ENCODE results near the gene LRRC17. TPM values are rescaled to one million over a fixed set of nuclear protein-coding genes. Genes with fewer than 3 reads are reported as not detected.
"Not testable (repeated sequence)": the region's sequence is repeated elsewhere in the genome, so short reads cannot be mapped to it uniquely, and the experiment has no call there.

The LRRC17 gene
- total and polyA plus RNA-seq, 5 experiments from 2014 or later: 0.60 TPM; not detected in 4

GRCh38 chr7:102889851-102890250, 22.9 kb upstream of the LRRC17 start:
- POLR2A ChIA-PET: no interaction called here
- Mint-ChIP-seq H3K4me1 (no peaks in the 10 kb centered on the region), H3K27me3 (peaks cover 0 to 3% (median 0%) of the 10 kb centered on the region in 5 donors), H3K9me3 (peaks cover 0 to 3% (median 0%) of the 10 kb centered on the region in 9 donors), H3K4me3 (no peak overlapping the region), H3K27ac (no peak overlapping the region), H3K36me3 (peaks cover 0 to 5% (median 0%) of the 10 kb centered on the region in 3 donors)
- DNase-seq: no peak
- no peak for ATAC-seq

DNA sequence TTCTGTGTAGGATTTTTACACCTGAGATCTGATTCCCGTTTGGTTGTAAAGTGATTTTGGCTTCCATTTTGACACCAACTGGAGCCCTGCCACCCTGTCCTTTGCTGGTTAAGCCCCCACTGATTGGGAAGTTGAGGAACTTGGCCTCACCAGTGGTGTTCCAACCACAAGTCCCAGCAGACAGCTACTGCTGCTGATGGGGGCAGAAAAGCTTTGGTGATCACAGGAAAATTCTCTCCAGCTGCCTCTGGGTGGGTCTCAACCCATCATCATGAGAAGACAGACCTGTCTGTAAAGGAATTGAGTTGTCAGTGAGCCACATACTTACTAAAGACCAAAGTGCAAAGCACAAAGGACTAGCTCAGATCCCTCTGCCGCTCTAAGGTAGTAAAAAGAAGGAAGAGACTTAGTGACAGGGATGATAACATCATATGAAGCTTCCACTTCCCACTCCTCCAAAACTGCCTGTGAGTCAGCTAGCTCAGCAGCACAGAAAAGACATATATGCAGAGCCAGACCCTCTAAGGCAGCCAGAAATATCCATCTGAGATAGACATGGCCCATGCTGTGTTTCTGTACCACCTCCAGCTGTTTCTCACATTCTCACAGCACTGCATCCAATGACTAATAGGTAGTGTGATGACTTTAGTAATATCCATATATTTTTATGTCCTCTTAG, 22.4 kb upstream of the LRRC17 start:
- no peak for ATAC-seq
- no peak for DNase-seq
- Mint-ChIP-seq H3K9me3 (peaks cover 0 to 4% (median 0%) of the 10 kb centered on the region in 9 donors), H3K4me3 (no peak overlapping the region), H3K4me1 (no peaks in the 10 kb centered on the region), H3K27me3 (peaks cover 0 to 3% (median 0%) of the 10 kb centered on the region in 5 donors), H3K27ac (no peak overlapping the region), H3K36me3 (peaks cover 0 to 5% (median 0%) of the 10 kb centered on the region in 3 donors)
- POLR2A ChIA-PET: no interaction called here

DNA sequence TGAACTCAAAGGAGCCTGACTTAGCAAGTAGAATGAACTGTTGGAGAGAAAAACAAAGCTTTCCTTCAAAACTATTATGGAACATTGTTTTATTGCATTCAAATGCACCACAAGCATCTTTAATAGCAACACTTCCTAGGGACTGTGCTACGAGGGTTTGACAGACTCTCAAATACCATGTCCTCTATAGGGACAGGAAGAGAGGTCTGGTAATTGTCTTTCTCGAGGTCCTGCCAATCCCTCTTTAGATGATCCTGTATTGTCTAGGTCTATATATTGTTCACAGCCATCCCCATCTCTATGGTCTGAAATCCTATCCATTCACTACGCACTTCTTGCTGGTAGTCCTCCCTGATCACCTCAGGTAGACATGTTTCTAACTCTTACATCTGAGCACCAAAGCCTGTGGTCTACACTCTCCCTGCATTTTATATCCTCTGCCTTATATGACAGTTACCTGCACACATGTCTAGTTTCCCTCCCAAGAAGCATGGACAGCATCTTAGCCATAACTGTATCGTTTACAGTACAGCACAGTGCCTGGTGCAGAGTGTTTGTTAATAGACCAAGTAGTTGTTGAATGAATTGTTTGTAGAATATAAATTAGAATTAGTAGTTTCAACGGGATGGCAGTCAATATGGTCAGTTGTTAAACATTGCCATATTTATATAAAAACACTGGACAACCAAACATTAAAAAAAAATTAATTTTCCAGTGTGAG, 21.7 kb upstream of the LRRC17 start:
- H3K9me3 Mint-ChIP-seq: peaks cover 0 to 4% (median 0%) of the 10 kb centered on the region in 9 donors

DNA sequence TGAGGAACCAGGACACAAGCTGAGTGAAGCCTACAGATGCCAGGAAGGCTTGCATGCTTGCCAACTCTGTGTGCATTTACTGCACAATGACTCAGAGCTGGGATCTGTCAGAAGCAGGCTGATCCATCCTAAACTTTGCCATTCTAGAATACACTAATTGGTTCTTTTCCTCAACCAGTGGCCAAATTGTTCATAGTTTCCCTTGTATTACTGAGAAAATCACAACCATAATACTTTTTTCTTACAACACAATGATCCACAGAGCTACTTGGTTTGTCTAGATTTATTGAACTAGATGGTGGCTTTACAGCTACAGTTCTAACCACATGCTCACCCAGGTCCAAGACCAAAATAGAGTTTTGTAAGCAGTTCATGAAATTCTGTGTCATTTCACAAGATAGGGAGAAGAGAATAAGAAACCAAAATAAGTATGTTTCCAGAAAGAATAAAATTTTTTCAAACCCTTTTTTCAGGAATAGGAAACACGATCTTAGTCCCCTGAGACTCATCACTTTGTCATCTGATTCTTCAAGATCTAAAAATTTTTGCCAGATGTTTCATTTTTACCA, 21.0 kb upstream of the LRRC17 start:
- ATAC-seq (no peak), DNase-seq (no peak)
- peaks cover 0 to 5% (median 0%) of the 10 kb centered on the region in 3 donors for H3K36me3 Mint-ChIP-seq
- H3K27me3 Mint-ChIP-seq: peaks cover 0 to 3% (median 0%) of the 10 kb centered on the region in 5 donors
- POLR2A ChIA-PET: no interaction called here
- H3K4me1 Mint-ChIP-seq: no peaks in the 10 kb centered on the region
- H3K4me3 Mint-ChIP-seq: no peak overlapping the region
- H3K9me3 Mint-ChIP-seq: peaks cover 0 to 4% (median 0%) of the 10 kb centered on the region in 9 donors
- H3K27ac Mint-ChIP-seq: no peak overlapping the region

More for the DNA sequence above, 21.7 kb upstream of the LRRC17 start:
- POLR2A ChIA-PET: no interaction called here
- DNase-seq (no peak), ATAC-seq (no peak)
- Mint-ChIP-seq H3K27ac (no peak overlapping the region), H3K4me3 (no peak overlapping the region), H3K4me1 (no peaks in the 10 kb centered on the region), H3K27me3 (peaks cover 0 to 3% (median 0%) of the 10 kb centered on the region in 5 donors), H3K36me3 (peaks cover 0 to 5% (median 0%) of the 10 kb centered on the region in 3 donors)

GRCh38 chr7:102892631-102893278, 20.0 kb upstream of the LRRC17 start:
- Mint-ChIP-seq H3K27ac (no peak overlapping the region), H3K27me3 (peaks cover 0 to 3% (median 0%) of the 10 kb centered on the region in 5 donors), H3K9me3 (peaks cover 0 to 4% (median 0%) of the 10 kb centered on the region in 9 donors), H3K4me3 (no peak overlapping the region), H3K36me3 (peaks cover 0 to 5% (median 0%) of the 10 kb centered on the region in 3 donors), H3K4me1 (no peaks in the 10 kb centered on the region)
- ATAC-seq: no peak
- POLR2A ChIA-PET: no interaction called here
- DNase-seq: no peak

DNA sequence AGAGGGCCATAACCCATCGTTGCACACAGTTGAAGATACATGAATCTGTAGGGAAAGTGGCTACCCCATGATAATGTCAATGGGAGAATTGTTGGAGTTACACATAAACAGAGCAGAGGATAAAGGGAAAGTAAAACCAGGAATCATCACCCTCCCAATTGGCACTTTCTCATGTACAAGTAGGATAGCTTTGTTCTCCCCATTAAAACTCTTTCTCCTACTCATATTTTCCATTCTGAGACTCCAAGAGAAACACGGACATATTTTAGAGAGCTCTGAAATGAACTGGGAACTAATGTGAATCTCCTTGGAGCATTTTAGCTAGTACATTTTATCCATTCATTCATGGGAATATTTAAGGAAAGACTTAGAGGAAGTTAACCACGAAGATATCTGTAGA, 17.2 kb upstream of the LRRC17 start:
- DNase-seq (no peak), ATAC-seq (no peak)
- Mint-ChIP-seq H3K4me3 (no peak overlapping the region), H3K27ac (no peak overlapping the region), H3K4me1 (no peaks in the 10 kb centered on the region), H3K9me3 (peaks cover 0 to 2% (median 0%) of the 10 kb centered on the region in 9 donors), H3K27me3 (no peaks in the 10 kb centered on the region), H3K36me3 (peaks cover 0 to 3% (median 0%) of the 10 kb centered on the region in 3 donors)
- POLR2A ChIA-PET: no interaction called here

DNA sequence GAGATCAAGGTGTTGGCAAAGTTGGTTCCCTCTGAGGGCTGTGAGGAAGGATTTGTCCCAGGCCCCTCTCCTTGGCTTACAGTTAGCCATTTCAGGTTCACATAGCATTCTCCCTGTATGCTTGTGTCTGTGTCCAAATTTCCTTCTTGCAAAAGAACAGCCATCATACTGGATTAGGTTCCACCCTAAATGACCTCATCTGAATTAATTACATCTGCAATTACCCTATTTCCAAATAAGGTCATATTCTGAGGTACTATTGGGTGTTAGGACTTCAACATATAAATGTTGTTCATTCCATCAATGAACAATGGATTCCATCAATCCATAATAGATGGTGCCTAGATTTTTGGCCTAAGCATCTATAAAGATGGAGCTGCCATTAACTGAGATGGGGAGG, 16.2 kb upstream of the LRRC17 start:
- Mint-ChIP-seq H3K9me3 (peaks cover 0 to 2% (median 0%) of the 10 kb centered on the region in 9 donors), H3K27ac (peak overlapping the region in 1 of 10 donors; percentile 13), H3K36me3 (peaks cover 0 to 3% (median 0%) of the 10 kb centered on the region in 3 donors), H3K27me3 (no peaks in the 10 kb centered on the region), H3K4me1 (no peaks in the 10 kb centered on the region), H3K4me3 (no peak overlapping the region)
- no peak for DNase-seq
- POLR2A ChIA-PET: no interaction called here
- ATAC-seq: no peak

- Mint-ChIP-seq H3K27me3 (no peaks in the 10 kb centered on the region), H3K36me3 (peaks cover 0 to 3% (median 0%) of the 10 kb centered on the region in 3 donors), H3K4me1 (no peaks in the 10 kb centered on the region), H3K9me3 (peaks cover 0 to 2% (median 0%) of the 10 kb centered on the region in 9 donors), H3K4me3 (no peak overlapping the region), H3K27ac (no peak overlapping the region)
- DNase-seq: no peak
- no peak for ATAC-seq
- POLR2A ChIA-PET: no interaction called here
Measured at GRCh38 chr7:102897211-102897631, 15.6 kb upstream of the LRRC17 start.

DNA sequence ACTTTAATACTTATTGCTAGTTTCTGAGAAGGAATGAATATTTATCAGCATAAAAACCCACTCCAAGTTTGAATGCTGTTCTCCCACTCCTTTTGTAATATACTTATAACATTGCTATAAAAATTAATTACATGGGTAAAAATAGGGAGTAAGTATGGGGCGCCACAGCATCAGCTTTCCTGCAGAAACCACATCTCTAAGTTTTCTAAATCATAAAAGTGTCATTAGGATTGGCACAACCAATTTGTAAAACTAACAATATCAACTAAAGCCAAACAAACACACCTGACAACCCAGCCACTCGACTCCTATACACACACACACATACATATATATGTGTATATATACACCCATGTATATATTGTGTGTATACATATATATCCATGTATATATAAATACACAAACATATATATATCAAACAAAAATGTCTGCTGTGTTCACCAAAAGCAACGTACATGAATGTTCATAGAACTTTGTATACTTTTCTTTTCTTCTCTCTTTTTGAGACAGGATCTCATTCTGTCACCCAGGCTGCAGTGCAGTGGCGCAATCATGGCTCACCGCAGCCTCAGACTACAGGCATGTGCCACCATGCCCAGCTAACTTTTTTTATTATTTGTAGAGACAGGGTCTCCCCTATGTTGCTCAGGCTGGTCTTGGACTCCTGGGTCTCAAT, 14.8 kb upstream of the LRRC17 start:
- POLR2A ChIA-PET: no interaction called here
- no peak overlapping the region for H3K27ac Mint-ChIP-seq
- DNase-seq (no peak), ATAC-seq (no peak)
- no peak overlapping the region for H3K4me3 Mint-ChIP-seq
- H3K36me3 Mint-ChIP-seq: peaks cover 0 to 2% (median 0%) of the 10 kb centered on the region in 3 donors
- H3K27me3 Mint-ChIP-seq: no peaks in the 10 kb centered on the region
- no peaks in the 10 kb centered on the region for H3K4me1 Mint-ChIP-seq
- H3K9me3 Mint-ChIP-seq: peaks cover 0 to 3% (median 0%) of the 10 kb centered on the region in 9 donors

DNA sequence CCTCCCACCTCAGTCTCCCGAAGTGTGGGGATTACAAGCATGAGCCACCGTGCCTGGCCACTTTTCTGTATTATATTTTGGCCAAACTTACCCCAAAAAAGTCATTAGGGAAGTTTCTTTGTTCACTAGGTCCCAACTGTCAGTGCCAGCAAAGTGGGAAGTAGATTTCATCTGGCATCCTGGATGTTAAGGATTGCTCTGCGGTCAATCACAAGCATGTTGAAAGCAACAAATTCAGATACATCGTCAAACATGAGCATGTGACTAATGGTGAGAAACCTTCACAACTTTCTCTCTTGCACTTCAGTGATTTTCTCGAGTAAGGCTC, 14.3 kb upstream of the LRRC17 start:
- no peak overlapping the region for H3K4me3 Mint-ChIP-seq
- H3K9me3 Mint-ChIP-seq: peaks cover 0 to 4% (median 3%) of the 10 kb centered on the region in 9 donors
- H3K36me3 Mint-ChIP-seq: peaks cover 0 to under 1% (median 0%) of the 10 kb centered on the region in 3 donors
- no peaks in the 10 kb centered on the region for H3K27me3 Mint-ChIP-seq
- POLR2A ChIA-PET: no interaction called here
- ATAC-seq (no peak), DNase-seq (no peak)
- H3K4me1 Mint-ChIP-seq: no peaks in the 10 kb centered on the region
- H3K27ac Mint-ChIP-seq: no peak overlapping the region

DNA sequence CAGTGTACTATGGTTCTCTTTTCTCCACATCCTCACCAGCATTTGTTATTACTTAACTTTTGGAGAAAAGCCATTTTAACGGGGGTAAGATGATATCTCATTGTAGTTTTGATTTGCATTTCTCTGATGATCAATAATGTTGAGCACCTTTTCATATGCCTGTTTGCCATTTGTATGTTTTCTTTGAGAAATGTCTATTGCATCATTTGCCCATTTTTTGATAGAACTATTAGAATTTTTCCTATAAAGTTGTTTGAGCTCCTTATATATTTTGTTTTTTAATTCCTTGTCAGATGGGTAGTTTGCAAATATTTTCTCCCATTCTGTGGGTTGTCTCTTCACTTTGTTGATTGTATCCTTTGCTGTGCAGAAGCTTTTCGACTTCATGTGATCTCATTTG, 10.7 kb upstream of the LRRC17 start:
- H3K4me3 Mint-ChIP-seq, H3K27me3 Mint-ChIP-seq, H3K27ac Mint-ChIP-seq, H3K4me1 Mint-ChIP-seq, DNase-seq, POLR2A ChIA-PET, ATAC-seq: not testable (repeated sequence)
- peaks cover 2 to 20% (median 7%) of the 10 kb centered on the region in 3 donors for H3K36me3 Mint-ChIP-seq
- peaks cover 3 to 39% (median 15%) of the 10 kb centered on the region in 9 donors for H3K9me3 Mint-ChIP-seq

GRCh38 chr7:102903576-102903975, 9.2 kb upstream of the LRRC17 start:
- POLR2A ChIA-PET, H3K4me3 Mint-ChIP-seq, H3K27ac Mint-ChIP-seq, H3K27me3 Mint-ChIP-seq, H3K4me1 Mint-ChIP-seq, ATAC-seq, DNase-seq: not testable (repeated sequence)
- peaks cover 9 to 54% (median 21%) of the 10 kb centered on the region in 9 donors for H3K9me3 Mint-ChIP-seq
- peaks cover 2 to 31% (median 7%) of the 10 kb centered on the region in 3 donors for H3K36me3 Mint-ChIP-seq
